GM12801 (cell line): Measurements from ENCODE around the gene CSNK1E.

Experiments
- TF ChIP-seq, protein P1 (sequence below): IDR thresholded peaks from one replicate; pipeline ENCODE4 v1.5.1; 2011; ENCODE audit warnings: control low read depth; ENCODE audit not compliant: insufficient read length; ENCODE audit errors: extremely low read depth

Gene CSNK1E

DNA sequence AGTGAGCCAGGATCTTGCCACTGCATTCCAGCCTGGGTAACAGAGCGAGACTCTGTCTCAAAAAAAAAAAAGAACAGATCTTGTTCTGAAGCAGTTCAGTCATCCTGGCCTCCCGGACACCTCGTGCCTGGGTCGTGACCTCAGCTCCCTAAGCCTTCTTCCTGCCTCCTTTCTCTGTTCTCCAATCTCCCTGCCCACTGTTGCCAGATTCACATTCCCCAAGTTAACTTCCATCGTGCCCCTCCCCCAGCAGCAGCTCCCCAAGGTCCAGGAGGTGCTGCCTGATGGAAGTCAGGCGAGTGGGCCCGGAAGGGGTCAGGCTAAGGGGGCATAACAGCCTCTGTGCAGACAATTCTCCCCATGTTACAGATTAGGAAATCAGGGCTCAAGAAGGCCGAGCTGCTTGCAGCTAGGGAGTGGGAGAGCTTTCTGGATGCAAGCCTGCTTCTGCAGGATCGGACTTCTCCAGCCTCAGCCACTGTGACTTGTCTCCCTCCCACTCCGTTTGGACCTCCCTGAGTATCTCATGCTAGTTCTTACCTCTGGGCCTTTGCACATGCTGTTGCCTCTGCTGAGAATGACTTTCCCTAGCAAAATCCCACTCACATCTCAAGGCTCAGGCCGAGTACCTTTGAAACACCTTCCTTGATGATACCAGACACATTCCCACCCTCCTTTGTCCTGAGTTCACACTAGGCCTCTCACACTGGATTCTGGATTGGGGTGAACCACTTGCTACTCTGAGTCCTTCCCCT is 30.1 kb downstream of the CSNK1E start:
- TF ChIP-seq, protein P1, sequence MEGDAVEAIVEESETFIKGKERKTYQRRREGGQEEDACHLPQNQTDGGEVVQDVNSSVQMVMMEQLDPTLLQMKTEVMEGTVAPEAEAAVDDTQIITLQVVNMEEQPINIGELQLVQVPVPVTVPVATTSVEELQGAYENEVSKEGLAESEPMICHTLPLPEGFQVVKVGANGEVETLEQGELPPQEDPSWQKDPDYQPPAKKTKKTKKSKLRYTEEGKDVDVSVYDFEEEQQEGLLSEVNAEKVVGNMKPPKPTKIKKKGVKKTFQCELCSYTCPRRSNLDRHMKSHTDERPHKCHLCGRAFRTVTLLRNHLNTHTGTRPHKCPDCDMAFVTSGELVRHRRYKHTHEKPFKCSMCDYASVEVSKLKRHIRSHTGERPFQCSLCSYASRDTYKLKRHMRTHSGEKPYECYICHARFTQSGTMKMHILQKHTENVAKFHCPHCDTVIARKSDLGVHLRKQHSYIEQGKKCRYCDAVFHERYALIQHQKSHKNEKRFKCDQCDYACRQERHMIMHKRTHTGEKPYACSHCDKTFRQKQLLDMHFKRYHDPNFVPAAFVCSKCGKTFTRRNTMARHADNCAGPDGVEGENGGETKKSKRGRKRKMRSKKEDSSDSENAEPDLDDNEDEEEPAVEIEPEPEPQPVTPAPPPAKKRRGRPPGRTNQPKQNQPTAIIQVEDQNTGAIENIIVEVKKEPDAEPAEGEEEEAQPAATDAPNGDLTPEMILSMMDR: no peak

DNA sequence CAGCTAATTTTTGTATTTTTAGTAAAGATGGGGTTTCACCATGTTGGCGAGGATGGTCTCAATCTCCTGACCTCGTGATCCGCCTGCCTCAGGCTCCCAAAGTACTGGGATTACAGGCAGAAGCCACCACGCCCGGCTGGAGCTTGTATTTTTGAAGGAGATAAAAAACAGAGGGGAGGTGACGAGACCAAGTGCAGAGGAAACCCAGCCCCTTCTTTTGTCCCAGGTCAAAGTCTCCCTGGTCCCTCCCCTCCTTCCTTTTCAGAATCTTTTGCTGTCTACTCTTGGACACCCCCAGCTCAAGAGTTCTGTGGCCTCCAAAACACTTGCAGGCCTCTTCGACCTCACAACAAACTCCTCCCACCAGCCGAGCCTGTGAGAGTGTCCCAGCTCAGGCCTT is 32.2 kb downstream of the CSNK1E start:
- TF ChIP-seq, protein P1: no peak

DNA sequence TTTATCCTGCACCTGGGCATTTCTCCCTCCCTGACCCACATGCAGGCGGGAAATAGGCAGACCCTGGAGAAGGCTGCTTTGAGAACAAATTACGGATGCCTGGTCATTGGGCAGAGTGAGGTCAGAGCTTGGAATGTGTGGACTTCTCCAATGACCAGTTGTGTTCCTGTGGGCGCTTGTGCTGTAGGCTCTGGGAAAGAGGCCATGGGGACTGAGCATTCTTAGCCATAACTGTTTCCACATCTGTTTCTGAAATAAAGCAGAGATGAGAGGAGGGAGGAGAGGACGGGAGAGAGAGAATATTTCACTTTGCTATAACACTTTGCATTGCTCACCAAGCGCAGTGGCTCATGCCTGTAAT is 33.2 kb downstream of the CSNK1E start:
- TF ChIP-seq, protein P1: no peak

GRCh38 chr22:38282397-38282796 is 34.8 kb downstream of the CSNK1E start:
- TF ChIP-seq, protein P1: no peak

DNA sequence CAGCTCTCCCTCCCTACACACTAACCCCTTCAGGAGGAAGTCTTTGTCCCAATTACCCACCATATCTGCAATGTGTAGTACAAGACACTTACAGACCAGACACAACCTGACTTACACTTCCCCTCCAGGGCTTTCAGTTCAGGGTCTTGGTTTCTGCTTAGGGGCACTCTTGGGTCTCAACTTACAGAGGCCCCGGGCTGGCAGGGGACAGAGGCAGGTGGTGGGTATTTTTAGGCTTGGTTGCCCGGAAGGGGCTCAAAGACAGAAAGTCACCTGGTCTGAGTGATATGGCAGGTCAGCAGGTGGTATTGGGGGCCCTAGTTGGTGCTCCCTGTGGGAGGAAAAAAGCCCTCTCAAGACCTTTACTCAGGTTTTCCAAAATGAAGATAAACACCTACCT is 41.1 kb downstream of the CSNK1E start:
- TF ChIP-seq, protein P1: no peak

GRCh38 chr22:38273135-38273826 is 44.0 kb downstream of the CSNK1E start:
- TF ChIP-seq, protein P1: no peak

GRCh38 chr22:38272373-38273134 is 44.7 kb downstream of the CSNK1E start, which contains the start of gene TMEM184B:
TSS of gene TMEM184B (minus strand) at chr22:38273010. CDS start at chr22:38247961, 25,049 bp downstream.
- TF ChIP-seq, protein P1: no peak
